DND-41 (cell line): ENCODE results near the gene XYLT1.

ENCODE experiments used
- EZH2 ChIP-seq: IDR thresholded peaks from 3 replicates; pipeline ENCODE4 v1.6.1; 2012; ENCODE audit warnings: borderline replicate concordance, low read depth, mild to moderate bottlenecking, moderate library complexity, low read length, inconsistent platforms; ENCODE audit not compliant: severe bottlenecking
- TF ChIP-seq, protein P1 (sequence below): IDR thresholded peaks from 2 replicates; pipeline ENCODE4 v1.5.1; 2012; ENCODE audit warnings: borderline replicate concordance, low read length, moderate library complexity, mild to moderate bottlenecking; ENCODE audit not compliant: poor library complexity, severe bottlenecking; ENCODE audit errors: extremely low read depth

- TF ChIP-seq, protein P1, sequence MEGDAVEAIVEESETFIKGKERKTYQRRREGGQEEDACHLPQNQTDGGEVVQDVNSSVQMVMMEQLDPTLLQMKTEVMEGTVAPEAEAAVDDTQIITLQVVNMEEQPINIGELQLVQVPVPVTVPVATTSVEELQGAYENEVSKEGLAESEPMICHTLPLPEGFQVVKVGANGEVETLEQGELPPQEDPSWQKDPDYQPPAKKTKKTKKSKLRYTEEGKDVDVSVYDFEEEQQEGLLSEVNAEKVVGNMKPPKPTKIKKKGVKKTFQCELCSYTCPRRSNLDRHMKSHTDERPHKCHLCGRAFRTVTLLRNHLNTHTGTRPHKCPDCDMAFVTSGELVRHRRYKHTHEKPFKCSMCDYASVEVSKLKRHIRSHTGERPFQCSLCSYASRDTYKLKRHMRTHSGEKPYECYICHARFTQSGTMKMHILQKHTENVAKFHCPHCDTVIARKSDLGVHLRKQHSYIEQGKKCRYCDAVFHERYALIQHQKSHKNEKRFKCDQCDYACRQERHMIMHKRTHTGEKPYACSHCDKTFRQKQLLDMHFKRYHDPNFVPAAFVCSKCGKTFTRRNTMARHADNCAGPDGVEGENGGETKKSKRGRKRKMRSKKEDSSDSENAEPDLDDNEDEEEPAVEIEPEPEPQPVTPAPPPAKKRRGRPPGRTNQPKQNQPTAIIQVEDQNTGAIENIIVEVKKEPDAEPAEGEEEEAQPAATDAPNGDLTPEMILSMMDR: no peak
- no peak for TF ChIP-seq EZH2
These were observed 61.8 kb downstream of the XYLT1 start for GRCh38 chr16:17408955-17409441.
